C1 segment of cervical spinal cord (tissue), 14 donors: Measurements from ENCODE around the gene CPSF2.
"Not testable (repeated sequence)": the region's sequence is repeated elsewhere in the genome, so short reads cannot be mapped to it uniquely, and the experiment has no call there.

Source experiments
- DNase-seq, 14 donors: peaks; one replicate each; lab custom pipeline; 2025; lab: John Stamatoyannopoulos, UW

CPSF2 gene

GRCh38 chr14:92154283-92154942 is 32.6 kb downstream of the CPSF2 start:
- DNase-seq: no peak

GRCh38 chr14:92160619-92161018 is 38.9 kb downstream of the CPSF2 start:
- no peak for DNase-seq

GRCh38 chr14:92161521-92161920 is 39.8 kb downstream of the CPSF2 start:
- no peak for DNase-seq

- DNase-seq: no peak
These were observed 43.2 kb downstream of the CPSF2 start for GRCh38 chr14:92164958-92165357.

GRCh38 chr14:92173668-92174067 is 51.9 kb downstream of the CPSF2 start:
- no peak for DNase-seq

GRCh38 chr14:92175811-92176210 is 54.0 kb downstream of the CPSF2 start:
- no peak for DNase-seq

GRCh38 chr14:92176476-92176875 is 54.7 kb downstream of the CPSF2 start:
- DNase-seq: no peak

GRCh38 chr14:92179178-92179577 is 57.4 kb downstream of the CPSF2 start:
- not testable (repeated sequence) for DNase-seq

- DNase-seq: no peak
These were observed 63.8 kb downstream of the CPSF2 start for GRCh38 chr14:92185559-92185958.

- DNase-seq: not testable (repeated sequence)
These were observed 65.8 kb downstream of the CPSF2 start for GRCh38 chr14:92187616-92188015.

GRCh38 chr14:92190768-92191167 is 69.0 kb downstream of the CPSF2 start:
- peak in 1 of 14 donors; percentile 19 for DNase-seq

- DNase-seq: no peak
These were observed 77.0 kb downstream of the CPSF2 start for GRCh38 chr14:92198804-92199203.

- DNase-seq: no peak
These were observed 78.0 kb downstream of the CPSF2 start for GRCh38 chr14:92199763-92200162.

GRCh38 chr14:92203116-92203515 is 81.3 kb downstream of the CPSF2 start:
- no peak for DNase-seq

- DNase-seq: no peak
These were observed 83.0 kb downstream of the CPSF2 start for GRCh38 chr14:92204792-92205191.

- DNase-seq: no peak
These were observed 85.5 kb downstream of the CPSF2 start for GRCh38 chr14:92207012-92207927.

GRCh38 chr14:92207928-92208265 is 86.1 kb downstream of the CPSF2 start:
- DNase-seq: no peak

GRCh38 chr14:92209141-92209540 is 87.4 kb downstream of the CPSF2 start:
- DNase-seq: no peak

GRCh38 chr14:92213125-92213524 is 91.4 kb downstream of the CPSF2 start:
- not testable (repeated sequence) for DNase-seq

- DNase-seq: no peak
These were observed 93.8 kb downstream of the CPSF2 start for GRCh38 chr14:92215579-92215978.

GRCh38 chr14:92217936-92218335 is 96.2 kb downstream of the CPSF2 start:
- DNase-seq: no peak
